Lower lobe of right lung (tissue), 2 donors: ENCODE measurements around the gene ADAMTSL1. TPM values are rescaled to one million over a fixed set of nuclear protein-coding genes. Genes with fewer than 3 reads are reported as not detected.

Source experiments
- ATAC-seq, 2 donors: fragments of 200-7000 bp; cut with Tn5 transposase; one replicate each; pipeline ENCODE4 v1.9.1; 2020 to 2022; ENCODE audit warnings: mild to moderate bottlenecking in 2 of 2, moderate library complexity in 2 of 2
- DNase-seq: peaks from one replicate; pipeline ENCODE4 v3.0.0-alpha.2; 2020
- H3K27ac ChIP-seq: fragments of 200-600 bp; one replicate; pipeline ENCODE4 v1.8.0; 2022
- H3K27me3 ChIP-seq: fragments of 200-600 bp; one replicate; pipeline ENCODE4 v1.8.0; 2022; ENCODE audit warnings: low read depth
- H3K36me3 ChIP-seq: fragments of 200-600 bp; one replicate; pipeline ENCODE4 v1.8.0; 2022; ENCODE audit warnings: mild to moderate bottlenecking
- H3K4me1 ChIP-seq: fragments of 200-600 bp; one replicate; pipeline ENCODE4 v1.8.0; 2022
- H3K4me3 ChIP-seq: fragments of 200-600 bp; one replicate; pipeline ENCODE4 v1.8.0; 2022; ENCODE audit warnings: mild to moderate bottlenecking
- H3K9me3 ChIP-seq: fragments of 200-600 bp; one replicate; pipeline ENCODE4 v1.8.0; 2022
- intact Hi-C: fragments of 100-400 bp; cut with DNase I; formaldehyde crosslinking; loops from one replicate; pipeline ENCODE4 v1.11.0; 2022
- total RNA-seq: library from RNA; stranded (reverse); fragmentation: NEBNext Ultra II Directional; extraction: Animal tissue kit (Norgen Biotek cat#: 25700); gene quantifications from one replicate; pipeline ENCODE4 v1.2.1, GENCODE V29; 2021
- TF ChIP-seq, protein P1 (sequence below): fragments of 200-600 bp; IDR thresholded peaks from one replicate; pipeline ENCODE4 v1.8.0; 2022; ENCODE audit warnings: antibody characterized with exemption, mild to moderate bottlenecking
- donor health status: DM: no; HTN: yes; CAD: no; lungs with severe emphysema.

The ADAMTSL1 gene
- total RNA-seq, 1 donor from 2014 or later, result 3.7 TPM

DNA sequence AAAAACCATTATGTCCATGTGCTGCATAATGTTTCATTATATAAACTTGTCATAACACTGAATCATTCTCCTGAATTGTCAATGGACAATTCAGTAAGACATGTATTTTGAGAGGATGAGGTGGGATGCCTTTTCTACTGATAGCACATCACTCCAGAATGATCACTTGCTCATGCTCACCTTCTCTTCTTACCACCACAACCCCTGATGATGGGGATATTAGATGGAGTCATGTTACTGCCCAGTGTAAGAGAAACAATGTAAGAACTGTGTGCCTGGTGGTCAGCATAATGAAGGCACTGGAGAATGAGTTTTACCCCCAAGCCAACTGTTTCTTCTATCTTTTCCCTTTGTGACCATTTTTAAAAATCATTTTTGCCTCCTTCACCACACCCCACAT, 198.8 kb downstream of the ADAMTSL1 start:
- intact Hi-C loops, result no loop called here
- TF ChIP-seq, protein P1, sequence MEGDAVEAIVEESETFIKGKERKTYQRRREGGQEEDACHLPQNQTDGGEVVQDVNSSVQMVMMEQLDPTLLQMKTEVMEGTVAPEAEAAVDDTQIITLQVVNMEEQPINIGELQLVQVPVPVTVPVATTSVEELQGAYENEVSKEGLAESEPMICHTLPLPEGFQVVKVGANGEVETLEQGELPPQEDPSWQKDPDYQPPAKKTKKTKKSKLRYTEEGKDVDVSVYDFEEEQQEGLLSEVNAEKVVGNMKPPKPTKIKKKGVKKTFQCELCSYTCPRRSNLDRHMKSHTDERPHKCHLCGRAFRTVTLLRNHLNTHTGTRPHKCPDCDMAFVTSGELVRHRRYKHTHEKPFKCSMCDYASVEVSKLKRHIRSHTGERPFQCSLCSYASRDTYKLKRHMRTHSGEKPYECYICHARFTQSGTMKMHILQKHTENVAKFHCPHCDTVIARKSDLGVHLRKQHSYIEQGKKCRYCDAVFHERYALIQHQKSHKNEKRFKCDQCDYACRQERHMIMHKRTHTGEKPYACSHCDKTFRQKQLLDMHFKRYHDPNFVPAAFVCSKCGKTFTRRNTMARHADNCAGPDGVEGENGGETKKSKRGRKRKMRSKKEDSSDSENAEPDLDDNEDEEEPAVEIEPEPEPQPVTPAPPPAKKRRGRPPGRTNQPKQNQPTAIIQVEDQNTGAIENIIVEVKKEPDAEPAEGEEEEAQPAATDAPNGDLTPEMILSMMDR, result no peak
- ATAC-seq (no peak), DNase-seq (no peak)
- H3K9me3 ChIP-seq, result no peaks in the 10 kb centered on the region
- no peak overlapping the region for H3K4me3 ChIP-seq
- no peak overlapping the region for H3K27ac ChIP-seq
- no peaks in the 10 kb centered on the region for H3K36me3 ChIP-seq
- H3K27me3 ChIP-seq, result no peaks in the 10 kb centered on the region
- H3K4me1 ChIP-seq, result no peaks in the 10 kb centered on the region

DNA sequence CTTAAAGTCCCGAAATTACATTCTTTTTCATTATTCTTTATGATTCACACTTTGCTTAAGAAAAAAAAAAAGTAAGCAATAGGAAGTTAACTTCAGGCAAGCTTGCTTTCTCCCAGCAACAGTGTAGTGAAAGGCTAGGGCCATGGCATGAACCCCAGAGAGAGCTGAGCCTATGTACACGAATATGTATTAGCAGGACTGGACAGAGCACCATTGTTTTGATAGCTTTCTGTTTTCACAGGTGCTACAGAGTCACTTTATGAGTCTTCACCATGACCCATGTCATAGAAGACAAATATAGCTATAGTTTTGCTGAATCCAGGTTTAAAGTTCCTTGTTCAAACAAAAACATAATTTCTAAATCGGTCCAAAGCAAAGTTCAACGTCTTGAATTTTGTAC, 199.2 kb downstream of the ADAMTSL1 start:
- no peak overlapping the region for H3K27ac ChIP-seq
- intact Hi-C loops, result no loop called here
- TF ChIP-seq, protein P1, result no peak
- ATAC-seq (no peak), DNase-seq (no peak)
- no peaks in the 10 kb centered on the region for H3K27me3 ChIP-seq
- H3K4me3 ChIP-seq, result no peak overlapping the region
- H3K9me3 ChIP-seq, result no peaks in the 10 kb centered on the region
- H3K4me1 ChIP-seq, result no peaks in the 10 kb centered on the region
- H3K36me3 ChIP-seq, result no peaks in the 10 kb centered on the region

DNA sequence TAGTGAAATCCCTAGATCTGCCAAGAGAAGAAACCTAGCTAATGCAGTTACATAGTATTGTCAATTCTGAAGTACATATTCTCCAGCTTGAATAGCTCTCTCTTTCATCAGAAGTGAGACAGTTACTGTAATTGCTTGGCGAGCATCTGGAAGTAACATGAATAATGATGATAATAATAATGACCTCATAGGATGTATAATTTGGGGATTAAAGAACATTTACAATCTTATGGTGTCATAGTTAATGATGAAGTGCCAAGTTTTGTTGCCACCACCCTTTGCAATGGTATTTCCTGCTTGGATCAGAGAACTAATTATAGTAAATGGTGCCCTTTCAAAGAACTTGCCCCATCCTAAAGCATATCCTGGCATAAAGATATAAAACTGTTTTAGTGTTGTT, 201.4 kb downstream of the ADAMTSL1 start:
- H3K36me3 ChIP-seq, result no peaks in the 10 kb centered on the region
- intact Hi-C loops, result no loop called here
- H3K27ac ChIP-seq, result no peak overlapping the region
- H3K4me1 ChIP-seq, result no peaks in the 10 kb centered on the region
- no peak overlapping the region for H3K4me3 ChIP-seq
- TF ChIP-seq, protein P1, result no peak
- DNase-seq, result no peak
- ATAC-seq, result no peak
- H3K9me3 ChIP-seq, result no peaks in the 10 kb centered on the region
- H3K27me3 ChIP-seq, result no peaks in the 10 kb centered on the region

DNA sequence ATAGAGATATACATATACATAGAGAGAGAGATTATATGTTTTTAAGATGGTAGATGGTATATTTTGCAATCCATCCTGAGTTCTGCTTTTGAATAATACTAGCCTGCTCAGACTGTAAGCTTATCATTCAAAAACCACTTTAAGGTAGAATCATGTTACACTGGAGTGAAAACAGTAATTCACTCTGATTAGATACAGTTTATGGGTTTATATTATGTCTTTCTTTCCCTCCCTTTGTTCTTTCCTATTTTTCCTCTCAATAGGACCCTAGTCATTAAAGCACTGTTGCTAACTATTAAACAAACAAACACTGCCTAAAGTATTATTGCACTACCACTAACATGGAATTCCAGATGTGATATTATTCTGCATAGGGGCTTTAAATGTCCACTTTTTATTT, 202.0 kb downstream of the ADAMTSL1 start:
- Histone ChIP-seq H3K9me3 (no peaks in the 10 kb centered on the region), H3K4me3 (no peak overlapping the region), H3K27ac (no peak overlapping the region), H3K4me1 (no peaks in the 10 kb centered on the region), H3K36me3 (no peaks in the 10 kb centered on the region), H3K27me3 (no peaks in the 10 kb centered on the region)
- TF ChIP-seq, protein P1, result no peak
- ATAC-seq, result no peak
- intact Hi-C loops, result no loop called here
- DNase-seq, result no peak

DNA sequence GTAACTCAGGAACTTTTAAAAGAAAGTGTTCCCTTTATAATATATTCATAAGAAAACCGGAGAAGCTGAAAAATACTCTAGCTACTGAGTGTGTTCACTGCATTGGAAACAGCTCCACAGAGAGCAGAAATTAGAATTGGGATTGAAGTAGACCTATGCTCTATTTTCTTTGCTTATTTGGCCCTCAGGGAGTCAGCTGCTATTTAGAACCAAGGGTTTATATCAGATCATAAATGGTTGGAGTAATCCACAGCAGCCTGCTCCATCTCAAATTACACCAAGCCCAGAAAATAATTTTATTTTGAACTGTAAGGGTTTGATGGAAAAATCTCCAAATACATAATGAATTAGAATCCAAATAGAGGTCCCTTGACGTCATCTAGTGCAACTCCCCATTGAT, 202.6 kb downstream of the ADAMTSL1 start:
- TF ChIP-seq, protein P1, result no peak
- intact Hi-C loops, result no loop called here
- Histone ChIP-seq H3K9me3 (no peaks in the 10 kb centered on the region), H3K4me1 (no peaks in the 10 kb centered on the region), H3K27ac (no peak overlapping the region), H3K4me3 (no peak overlapping the region), H3K27me3 (no peaks in the 10 kb centered on the region), H3K36me3 (no peaks in the 10 kb centered on the region)
- no peak for ATAC-seq
- no peak for DNase-seq
